HG03196 (cell line): ENCODE results near the gene GEMIN4.
"Not testable (repeated sequence)": the region's sequence is repeated elsewhere in the genome, so short reads cannot be mapped to it uniquely, and the experiment has no call there.

Experiments
- ATAC-seq: cut with Tn5 transposase; IDR thresholded peaks from one replicate; pipeline ENCODE4 v1.9.1; 2021; ENCODE audit not compliant: unreplicated experiment

The GEMIN4 gene

DNA sequence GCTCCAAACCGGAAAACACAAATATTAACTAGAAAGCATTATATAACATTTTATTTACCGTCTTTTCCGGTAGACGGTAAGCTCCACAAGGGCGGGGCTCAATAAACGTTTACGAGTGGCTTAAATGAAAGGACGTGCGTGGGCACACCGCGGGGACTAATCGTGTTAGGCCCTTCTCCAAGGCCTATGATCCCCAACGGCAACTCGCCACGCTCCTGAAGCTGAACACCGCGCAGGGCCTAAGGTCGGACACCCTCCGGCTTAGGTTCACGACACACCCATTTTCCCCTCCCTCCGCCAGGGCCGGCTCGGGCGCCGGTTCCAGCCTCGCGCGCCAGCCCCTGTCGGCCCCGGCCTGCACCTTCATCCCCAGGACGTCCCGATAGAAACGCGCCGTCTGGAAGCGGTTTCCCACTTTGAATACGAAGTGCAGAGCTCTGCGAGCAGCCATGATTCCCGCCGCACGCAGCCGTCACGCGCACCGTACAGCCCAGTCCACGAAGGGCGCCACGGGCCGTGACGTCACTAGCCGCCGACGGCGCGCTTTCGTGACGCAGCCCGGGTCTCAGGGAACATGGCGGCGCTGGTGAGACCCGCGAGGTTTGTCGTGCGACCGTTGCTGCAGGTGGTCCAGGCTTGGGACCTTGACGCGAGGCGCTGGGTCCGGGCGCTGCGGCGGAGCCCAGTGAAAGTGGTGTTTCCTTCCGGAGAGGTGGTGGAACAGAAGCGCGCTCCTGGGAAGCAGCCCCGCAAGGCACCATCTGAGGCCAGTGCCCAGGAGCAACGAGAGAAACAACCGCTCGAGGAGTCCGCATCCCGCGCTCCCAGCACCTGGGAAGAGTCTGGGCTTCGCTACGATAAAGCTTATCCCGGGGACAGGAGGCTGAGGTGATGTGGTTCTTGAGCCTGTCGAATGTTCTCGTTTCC, 30.0 kb upstream of the GEMIN4 start, which contains the start of the genes GLOD4 and MRM3:
Gene GLOD4, minus strand, starts transcription at position 476 of the 927 bp plus-strand sequence. Its CDS starts 25 bp downstream, at position 451.
Gene MRM3, plus strand, starts transcription at position 549 of the 927 bp plus-strand sequence. Its CDS starts 26 bp downstream, at position 575.
- ATAC-seq, result peak; percentile 84

DNA sequence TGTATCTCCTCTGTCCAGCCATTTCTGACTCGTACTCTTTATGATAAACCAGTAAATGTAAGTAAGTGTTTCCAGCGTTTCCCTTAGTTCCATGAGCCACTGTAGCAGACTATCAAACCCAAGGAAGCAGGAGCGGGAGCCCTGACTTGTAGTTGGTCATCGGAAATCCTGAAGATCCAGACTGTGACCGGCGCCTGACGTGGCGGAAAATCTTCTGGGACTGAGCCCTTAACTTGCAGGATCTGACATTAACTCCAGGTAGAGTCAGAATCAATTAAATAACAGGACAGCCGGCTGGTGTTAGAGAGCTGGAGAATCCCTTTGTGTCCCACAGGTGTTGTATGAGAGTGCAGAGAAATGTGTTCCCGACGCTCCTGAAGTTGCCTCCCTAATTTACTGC, 26.0 kb upstream of the GEMIN4 start:
- no peak for ATAC-seq

DNA sequence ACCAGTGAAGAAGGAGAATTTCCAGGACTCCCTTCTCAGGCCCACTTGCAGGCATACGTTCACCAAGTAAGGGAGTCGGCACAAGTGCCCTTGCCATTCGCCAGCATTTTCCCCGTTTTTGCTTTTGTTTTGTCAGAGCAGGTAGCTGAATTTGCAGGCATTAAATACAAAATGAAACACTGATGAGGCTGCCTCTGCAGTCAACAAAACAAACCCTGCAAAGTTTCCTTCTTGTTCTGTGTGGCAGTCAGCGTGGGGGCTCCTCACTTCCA, 22.2 kb upstream of the GEMIN4 start:
- ATAC-seq, result no peak

DNA sequence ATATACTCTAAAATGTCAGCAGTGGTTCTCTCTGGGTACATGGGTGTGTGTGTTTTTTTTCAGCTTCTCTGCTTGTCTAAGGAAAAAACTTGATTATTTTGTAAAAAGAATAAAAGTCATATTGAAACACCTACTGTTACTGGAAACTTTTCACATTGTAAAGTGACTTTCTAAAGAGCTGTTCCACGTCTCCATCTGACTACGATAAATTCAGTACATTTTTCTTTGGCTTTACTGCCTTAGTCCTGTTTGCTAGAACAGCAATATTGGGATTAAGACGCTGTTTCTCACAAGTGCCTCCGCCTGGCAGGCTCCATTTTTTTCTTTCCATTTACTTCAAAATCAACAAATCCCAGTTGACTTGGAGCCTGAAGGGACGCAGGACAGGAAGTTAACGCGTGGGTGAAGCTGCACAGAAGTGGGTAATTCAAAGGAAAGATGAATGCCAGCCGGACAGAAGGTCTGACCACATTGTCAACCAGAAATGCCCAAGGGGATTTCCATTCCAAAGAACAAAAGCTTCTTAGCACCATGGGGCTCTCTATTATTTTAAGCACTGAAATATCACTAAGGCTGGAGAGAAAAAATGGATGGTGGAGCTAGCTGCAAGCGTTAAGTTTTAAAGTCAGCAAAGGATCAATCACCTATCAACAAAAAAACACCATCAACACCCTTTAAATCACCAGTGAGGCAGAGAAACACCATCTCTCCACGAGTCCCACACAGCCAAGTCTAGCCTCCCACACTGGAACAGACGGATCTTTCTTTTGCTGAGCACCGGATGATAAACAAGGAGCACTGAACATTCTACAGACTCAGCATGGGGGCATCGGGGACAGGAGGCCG, 21.6 kb upstream of the GEMIN4 start:
- ATAC-seq, result no peak

DNA sequence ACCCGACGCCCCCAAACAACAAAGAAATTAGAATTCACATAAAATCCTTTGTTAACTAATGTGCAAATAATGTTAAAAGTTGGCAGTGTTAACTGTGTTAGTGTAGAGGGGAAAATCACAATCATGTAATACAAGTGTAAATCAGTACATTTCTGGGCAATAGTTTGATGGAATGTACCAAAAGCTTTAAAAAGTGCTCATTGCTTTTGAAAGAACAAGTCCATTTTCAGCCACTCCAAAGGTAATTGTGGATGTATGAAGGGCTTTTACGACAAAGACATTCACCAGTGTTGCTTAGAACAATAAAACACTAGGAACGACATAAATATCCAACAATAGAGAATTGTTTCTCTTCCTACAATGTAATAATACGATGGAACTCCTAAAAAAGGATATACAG, 21.0 kb upstream of the GEMIN4 start:
- ATAC-seq, result no peak

DNA sequence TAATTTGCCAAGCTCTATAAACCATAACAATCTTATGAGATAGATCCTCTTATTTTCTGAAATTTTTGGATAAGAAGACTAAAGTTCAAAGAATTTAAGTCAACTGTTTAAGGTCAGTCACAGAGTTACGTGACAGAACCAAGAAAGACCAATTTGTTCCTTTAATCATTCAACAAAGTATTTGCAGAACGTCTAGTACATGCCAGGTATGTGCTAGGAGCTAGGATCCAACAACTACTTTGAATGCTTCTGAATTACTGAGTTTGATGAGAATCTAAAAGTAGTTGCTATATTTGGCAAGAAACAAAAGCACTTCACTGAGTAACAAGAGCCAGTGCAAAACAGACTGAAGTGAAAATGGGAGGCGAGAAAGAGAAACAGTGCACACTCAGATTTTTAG, 15.0 kb upstream of the GEMIN4 start:
- no peak for ATAC-seq

DNA sequence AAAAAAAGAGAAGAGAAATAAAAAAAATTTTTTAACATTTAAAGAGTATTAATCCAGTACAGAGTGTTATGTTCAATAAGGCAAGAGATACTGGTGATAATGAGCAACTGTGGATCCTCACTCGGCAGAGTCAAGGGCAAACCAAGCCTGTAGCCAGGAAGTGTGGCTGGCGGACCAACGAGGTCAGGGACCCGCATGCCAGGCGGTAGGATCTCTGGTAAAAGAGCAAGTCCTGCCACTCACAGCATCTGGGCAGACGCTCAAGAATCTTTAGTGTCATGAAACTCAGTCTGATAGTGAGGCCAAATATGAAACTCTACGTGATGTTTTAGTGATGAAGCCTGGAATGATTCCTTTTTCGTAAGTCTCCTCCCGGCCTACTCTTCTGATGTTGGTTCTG, 8.3 kb upstream of the GEMIN4 start:
- ATAC-seq, result no peak

DNA sequence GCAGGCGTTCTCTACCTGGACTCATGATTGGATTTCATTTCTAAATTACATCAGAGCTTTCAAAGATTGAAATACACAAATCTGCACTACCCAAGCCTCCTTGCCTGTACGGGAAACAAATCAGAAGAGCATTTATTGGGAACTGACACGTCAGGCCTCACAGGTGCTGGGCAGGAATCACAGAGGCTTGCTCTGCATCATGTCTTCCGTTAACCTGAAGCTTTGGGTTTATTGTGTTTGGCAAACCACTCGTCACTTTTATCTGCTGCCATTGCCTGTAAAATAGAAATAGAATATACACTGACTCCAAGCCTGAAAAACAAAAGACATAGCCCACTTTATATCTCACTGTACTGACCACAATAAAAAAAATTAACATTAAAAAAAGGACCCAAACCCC, 7.9 kb upstream of the GEMIN4 start:
- no peak for ATAC-seq

DNA sequence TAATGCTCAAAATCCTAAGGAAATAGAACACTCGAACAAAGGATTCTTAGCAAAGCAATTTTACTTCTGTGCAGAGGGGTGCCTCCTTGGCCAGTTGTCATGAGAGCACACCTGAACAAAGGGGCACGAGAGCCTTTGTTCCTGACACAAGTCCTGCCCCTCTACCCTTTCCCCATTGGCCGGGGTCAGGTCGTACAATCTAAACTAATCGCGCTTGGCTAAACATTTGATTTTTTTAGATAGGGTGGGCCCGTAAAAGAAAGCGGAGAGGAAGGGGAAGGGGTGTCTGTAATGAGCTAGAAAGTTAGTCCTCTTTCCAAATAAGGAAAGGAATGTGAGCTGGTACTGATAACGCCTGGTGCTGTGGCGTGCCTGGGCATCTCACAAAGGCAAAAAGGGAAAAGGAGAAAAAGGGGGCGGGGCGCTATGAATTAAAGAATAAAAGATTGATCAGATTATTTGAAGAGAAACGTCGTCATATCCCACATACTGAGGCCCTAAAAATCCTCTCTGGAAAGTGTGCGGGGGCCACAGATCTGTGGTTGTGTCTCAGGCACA, 4.0 kb upstream of the GEMIN4 start:
- ATAC-seq, result not testable (repeated sequence)

DNA sequence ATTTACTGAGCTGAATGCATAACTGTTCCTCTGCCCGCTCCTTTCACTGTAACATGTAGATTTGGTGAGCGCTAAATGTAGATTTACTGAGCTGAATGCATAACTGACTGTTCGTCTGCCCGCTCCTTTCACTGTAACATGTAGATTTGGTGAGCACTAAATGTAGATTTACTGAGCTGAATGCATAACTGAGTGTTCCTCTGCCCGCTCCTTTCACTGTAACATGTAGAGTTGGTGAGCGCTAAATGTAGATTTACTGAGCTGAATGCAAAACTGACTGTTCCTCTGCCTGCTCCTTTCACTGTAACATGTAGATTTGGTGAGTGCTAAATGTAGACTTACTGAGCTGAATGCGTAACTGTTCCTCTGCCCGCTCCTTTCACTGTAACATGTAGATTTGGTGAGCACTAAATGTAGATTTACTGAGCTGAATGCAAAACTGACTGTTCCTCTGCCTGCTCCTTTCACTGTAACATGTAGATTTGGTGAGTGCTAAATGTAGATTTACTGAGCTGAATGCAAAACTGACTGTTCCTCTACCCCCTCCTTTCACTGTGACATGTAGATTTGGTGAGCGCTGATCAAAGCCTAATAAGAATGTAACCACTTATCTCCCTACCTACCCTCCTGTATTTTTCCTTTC, 3.4 kb upstream of the GEMIN4 start:
- not testable (repeated sequence) for ATAC-seq

DNA sequence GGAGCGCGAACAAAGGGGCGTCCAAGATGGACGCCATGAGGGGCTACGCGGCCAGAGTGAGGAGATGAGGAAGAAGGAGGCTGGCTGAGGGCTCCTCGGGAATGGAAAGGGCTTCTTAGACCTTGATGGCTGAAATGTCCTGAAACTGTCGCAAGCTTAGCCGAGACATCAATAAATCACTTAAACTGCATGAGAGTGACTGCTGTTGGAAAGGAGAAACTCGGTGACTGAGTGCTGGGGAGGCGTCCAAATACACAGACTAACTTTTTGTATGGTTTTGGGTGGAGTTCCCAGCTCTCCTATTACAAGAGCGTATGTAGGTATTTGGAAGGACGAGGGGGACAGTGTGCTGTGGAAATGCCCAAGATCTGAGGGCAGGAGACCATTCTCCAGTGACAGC, 1.4 kb upstream of the GEMIN4 start:
- no peak for ATAC-seq

DNA sequence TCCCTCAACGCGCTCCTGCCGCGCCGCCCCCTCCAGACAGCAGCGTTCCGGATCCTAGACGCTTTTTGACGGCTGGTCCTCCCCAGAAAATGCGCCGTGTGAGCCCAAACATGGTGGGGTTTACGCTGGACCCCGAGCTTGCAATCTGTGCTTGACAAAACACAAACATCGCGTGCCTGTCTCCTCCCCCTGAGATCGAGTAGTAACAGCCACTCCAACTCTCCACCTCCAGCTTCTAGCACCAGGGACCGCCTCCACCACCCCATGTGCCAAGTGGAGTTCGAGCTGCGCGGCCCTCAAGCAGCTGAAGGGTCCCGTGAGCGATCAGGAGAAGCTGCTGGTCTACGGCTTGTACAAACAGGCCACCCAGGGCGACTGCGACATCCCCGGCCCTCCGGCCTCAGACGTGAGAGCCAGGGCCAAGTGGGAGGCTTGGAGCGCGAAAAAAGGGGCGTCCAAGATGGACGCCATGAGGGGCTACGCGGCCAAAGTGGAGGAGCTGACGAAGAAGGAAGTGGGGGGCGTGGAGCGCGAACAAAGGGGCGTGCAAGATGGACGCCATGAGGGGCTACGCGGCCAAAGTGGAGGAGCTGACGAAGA, 656 bp upstream of the GEMIN4 start:
- ATAC-seq, result no peak

DNA sequence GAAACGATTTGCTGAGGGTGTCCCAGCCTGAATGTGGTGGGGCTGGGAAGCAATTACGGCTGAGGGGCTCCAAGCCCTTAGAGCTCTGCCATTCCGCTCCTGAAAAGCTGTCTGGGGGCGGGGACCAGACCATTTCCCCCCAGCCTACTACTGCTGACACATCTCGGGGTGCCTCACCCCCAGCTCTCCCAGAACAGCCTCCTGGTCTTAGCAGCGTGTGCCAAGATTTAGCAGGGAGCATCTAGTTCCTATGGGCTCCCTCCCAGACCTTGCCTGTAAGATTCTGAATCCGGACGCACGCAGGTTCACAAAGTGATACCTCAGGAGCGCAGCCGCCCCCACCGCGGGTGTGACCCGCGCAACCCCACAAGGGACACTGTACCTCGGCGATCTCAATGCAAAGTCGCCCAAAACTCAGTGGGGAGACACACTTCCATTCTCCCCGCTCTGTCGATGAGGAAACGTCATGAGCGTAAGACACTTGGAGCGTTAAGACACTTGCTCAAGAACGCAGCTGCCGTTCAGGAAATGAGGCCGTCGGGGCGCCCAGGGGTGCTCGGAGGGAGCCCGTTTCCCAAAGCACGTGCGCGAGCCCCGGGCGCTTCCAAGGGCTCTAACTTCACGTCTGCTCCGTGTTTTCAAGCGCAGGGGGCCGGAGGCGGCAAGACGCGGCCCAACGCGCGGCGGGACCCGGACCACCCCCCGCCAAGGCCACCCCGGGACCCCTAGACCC, 629 bp downstream of the GEMIN4 start:
- peak; percentile 37 for ATAC-seq

DNA sequence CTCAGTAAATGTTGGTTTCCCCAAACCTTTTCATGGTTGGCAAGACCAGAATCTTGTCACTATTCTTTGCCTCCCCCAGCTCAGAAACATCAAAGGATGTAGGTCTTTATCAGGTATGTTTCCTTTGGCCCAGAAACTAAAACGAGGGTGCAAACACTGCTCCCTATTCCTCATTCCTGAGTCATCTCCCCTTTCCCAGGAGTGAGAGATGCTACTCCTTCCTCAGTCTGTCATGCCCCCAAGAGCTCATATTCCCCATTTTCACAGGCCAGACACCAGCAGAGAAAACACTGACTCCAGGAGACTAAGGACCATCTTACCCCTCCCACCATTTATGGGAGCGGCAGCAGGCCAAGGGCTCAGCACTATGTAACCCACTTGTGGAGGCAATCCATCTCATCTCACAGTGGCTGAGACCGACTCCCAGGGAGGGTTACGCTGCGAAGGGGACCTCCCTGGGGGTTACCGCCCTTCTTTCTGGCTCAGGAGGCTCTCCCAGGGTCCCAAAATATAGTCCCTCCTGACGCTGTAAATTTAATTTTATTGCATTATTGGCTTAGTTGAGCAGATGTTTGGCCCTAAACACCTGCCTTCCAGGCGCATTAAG, 1.5 kb downstream of the GEMIN4 start:
- ATAC-seq, result no peak

DNA sequence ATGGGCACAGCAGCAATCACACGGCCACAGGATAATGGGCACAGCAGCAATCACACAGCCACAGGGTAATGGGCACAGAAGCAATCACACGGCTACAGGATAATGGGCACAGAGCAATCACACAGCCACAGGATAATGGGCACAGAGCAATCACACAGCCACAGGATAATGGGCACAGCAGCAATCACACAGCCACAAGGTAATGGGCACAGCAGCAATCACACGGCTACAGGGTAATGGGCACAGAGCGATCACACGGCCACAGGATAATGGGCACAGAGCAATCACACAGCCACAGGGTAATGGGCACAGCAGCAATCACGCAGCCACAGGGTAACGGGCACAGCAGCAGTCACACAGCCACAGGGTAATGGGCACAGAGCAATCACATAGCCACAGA, 2.7 kb downstream of the GEMIN4 start:
- ATAC-seq, result not testable (repeated sequence)

DNA sequence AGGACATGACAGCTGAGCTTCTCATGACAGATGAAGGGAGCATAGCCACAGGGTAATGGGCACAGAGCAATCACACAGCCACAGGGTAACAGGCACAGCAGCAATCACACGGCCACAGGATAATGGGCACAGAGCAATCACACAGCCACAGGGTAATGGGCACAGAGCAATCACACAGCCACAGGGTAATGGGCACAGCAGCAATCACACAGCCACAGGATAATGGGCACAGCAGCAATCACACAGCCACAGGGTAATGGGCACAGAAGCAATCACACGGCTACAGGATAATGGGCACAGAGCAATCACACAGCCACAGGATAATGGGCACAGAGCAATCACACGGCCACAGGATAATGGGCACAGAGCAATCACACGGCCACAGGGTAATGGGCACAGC, 3.5 kb downstream of the GEMIN4 start:
- not testable (repeated sequence) for ATAC-seq

DNA sequence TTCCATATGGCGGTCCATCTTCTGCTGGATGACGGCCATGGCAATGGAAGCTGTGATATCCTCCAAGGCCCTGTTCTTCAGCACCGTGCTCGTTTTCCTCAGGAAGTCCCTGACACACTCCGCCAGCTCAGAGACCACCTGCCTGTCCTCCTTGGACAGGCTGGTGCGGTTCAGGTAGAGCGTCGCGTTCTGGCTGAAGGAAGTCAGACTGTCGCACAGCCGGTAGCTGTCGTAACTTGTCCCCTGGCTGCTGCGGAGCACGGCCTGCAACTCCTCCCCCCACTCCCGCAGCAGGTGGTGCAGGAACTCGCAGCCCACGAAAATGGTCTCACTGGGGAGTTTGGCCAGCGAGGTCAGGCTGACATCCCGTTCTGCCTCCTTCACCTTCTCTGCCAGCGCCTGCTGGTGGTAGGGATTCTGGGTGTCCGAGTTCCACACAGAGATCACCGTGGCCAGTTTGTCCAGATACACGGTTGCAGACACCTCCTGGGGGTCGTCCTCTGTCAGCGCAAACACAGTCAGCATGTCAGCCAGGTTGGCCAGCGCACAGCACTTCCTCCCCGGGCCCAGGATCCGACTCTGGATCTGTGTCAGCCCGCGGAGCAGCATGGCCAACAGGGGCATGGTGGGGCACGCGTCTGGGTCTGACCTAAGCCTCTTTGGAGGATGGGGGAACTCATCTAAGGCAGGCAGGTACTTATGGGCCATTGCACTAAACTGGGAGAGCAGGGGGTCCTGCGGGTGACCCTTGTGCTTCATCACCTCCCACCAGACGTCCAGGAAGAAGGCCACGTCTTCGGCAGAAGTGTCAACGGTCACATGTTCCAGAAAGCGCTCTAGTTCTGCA, 5.1 kb downstream of the GEMIN4 start:
- ATAC-seq, result no peak

DNA sequence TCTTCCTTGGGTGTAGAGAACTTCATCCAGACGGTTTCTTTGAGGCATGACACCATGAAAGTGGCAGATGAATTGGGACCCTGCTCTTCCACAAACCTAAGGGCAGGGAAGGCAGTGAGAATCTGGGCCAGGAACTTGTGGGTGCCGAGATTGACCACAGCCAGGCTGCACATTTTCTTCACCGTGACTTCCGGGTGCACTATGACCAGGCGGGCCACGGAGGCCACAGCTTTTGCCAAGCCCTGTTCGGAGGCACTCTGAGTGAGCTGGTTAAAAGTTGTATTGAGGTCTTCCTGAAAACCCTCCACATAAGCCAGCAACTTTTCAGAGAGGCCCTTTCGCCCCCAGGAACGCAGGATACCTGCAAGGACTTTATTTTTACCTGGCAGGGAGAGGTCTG, 5.9 kb downstream of the GEMIN4 start:
- no peak for ATAC-seq

DNA sequence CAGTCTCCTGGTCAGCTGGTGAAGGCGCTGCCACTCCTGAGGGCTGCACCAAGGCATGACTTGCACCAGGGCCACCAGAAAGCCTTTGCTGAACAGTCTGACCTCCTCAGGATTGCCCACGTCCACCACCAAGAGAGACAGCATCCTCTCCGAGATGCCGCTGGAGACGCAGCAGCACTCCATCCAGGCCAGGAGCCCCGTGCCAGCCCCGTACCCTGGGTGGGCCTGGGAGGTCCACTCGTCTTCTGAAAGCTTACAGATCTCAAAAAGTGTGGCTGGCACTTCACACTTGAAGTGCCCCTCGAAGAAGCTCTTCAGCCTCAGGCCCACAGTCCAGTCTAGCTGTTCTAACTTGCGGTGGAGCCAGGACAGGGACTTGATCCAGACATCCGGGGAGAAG, 6.7 kb downstream of the GEMIN4 start:
- ATAC-seq, result no peak
